PFSK-1 (cell line): ENCODE measurements around the gene ICOS.

Source experiments
- POLR2AphosphoS5 ChIP-seq: IDR thresholded peaks from 2 replicates; pipeline ENCODE4 v1.6.1; 2012; ENCODE audit warnings: low read depth, mild to moderate bottlenecking, control low read depth, low read length, moderate library complexity
- REST ChIP-seq, 2 experiments: IDR thresholded peaks; 2 replicates each; pipeline versions ENCODE4 v1.6.1 to v1.8.0; 2011 to 2012; ENCODE audit warnings: low read depth in 2 of 2, low read length in 2 of 2, control low read depth in 1 of 2, inconsistent platforms in 1 of 2, mild to moderate bottlenecking in 1 of 2, moderate library complexity in 1 of 2; ENCODE audit not compliant: insufficient read depth in 1 of 2

DNA sequence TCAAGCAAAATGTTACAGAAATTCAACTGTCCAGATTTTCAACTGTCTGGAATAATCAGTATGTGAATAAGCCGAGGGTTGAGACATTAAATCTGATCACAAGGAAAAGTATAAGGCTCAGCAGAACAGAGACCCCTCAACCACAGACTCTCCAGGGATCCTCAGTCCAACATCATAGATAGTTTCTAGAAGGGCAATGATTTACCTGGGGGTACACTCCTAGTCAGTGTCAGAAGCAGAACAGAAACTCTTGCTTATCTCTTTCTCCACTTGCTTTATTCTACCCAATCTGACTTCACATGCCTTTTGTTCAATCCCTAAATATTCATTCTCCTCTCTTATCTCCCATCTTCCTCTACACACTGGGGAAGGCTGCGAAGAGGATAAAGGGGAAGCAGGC lies 36.4 kb downstream of the ICOS start:
- TF ChIP-seq REST (IDR thresholded peaks at IDR 0.05; ENCODE audit: insufficient read depth in 1 of 2, low read depth in 2 of 2, low read length in 2 of 2) (no peak), POLR2AphosphoS5 (no peak)
